ENCODE results near the gene ZNHIT1. TPM values are rescaled to one million over a fixed set of nuclear protein-coding genes. Genes with fewer than 3 reads are reported as not detected.
"Not testable (repeated sequence)": the region's sequence is repeated elsewhere in the genome, so short reads cannot be mapped to it uniquely, and the experiment has no call there.

Gene ZNHIT1
- total RNA-seq, 1 donor from 2014 or later = 115 TPM

DNA sequence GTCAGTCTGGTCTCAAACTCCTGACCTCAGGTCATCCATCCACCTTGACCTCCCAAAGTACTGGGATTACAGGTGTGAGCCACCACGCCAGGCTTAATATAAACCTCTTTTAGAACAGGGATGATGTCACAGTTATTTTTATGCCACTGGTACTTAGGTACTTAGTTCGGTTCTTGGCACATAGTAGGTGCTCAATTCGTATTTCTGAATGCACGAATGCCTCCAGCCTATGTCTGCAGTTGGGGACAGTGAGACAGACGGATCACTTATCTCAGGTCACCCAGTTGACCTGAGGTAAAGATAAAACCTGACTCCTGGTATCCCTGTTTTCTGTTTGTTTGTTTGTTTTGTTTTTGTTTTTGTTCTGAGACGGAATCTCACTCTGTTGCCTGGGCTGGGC lies 31.8 kb upstream of the ZNHIT1 start:
- DNase-seq (ENCODE audit: low spot score) = no peak

DNA sequence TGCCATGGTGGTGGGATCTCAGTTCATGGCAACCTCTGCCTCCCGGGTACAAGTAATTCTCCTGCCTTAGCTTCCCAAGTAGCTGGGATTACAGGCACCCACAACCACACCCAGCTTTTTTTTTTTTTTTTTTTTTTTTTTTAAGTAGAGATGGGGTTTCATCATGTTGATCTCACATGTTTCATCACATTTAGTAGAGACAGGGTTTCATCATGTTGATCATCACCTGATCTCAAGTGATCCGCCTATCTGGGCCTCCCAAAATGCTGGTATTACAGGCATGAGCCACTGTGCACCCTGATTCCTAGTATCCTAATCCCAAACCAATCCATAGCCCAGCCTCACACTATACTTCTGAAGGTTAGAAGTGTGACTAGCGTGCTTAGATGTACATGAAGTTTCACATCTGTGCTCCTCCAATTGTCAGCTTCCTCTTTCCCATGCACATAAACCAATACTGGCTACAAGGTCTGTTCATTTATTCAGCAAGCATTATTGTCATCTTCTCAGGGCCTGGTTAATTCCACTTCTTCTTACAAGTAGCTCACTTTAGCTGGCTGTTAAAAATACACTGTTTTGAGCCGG lies 31.0 kb upstream of the ZNHIT1 start:
- DNase-seq (ENCODE audit: low spot score) (no peak), ATAC-seq (no peak)

More for the DNA sequence above, 31.8 kb upstream of the ZNHIT1 start:
- ATAC-seq = no peak

DNA sequence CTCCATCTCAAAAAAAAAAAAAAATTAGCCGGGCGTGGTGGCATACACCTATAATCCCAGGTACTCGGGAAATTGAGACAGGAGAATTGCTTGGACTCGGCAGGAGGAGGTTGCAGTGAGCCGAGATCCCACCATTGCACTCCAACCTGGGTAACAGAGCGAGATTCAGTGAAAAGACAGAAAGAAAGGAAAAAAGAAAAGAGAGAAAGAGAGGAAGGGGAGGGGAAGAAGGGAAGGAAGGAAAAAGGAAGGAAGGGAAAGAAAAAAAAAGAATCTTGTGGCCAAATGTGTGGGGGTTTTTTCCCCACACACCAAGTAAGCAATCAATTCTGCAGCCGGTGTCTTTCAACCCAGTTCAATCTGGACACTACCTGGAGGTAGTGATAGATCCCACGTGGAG lies 28.9 kb upstream of the ZNHIT1 start:
- ATAC-seq = no peak
- no peak for DNase-seq (ENCODE audit: low spot score)

DNA sequence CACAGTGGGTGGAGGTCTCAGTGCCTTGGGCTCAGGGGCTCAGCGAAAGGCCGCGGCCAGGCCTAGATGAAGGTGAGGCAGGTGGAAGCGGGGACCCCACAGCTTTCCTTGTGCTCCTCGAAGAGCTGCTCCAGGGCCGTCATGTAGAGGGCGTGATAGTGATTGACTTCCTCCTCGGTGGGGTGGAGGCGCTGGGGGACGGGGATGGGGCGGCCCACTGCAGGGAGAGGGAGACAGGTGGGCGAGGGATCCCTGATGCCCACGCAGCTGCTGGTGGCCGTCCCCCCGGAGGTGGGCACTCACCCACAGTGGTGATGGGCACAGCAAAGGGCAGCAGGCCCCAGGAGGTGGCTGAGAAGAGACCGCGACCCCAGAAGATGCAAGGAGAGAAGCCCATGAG lies 22.1 kb upstream of the ZNHIT1 start:
- DNase-seq (ENCODE audit: low spot score) (no peak), ATAC-seq (no peak)

DNA sequence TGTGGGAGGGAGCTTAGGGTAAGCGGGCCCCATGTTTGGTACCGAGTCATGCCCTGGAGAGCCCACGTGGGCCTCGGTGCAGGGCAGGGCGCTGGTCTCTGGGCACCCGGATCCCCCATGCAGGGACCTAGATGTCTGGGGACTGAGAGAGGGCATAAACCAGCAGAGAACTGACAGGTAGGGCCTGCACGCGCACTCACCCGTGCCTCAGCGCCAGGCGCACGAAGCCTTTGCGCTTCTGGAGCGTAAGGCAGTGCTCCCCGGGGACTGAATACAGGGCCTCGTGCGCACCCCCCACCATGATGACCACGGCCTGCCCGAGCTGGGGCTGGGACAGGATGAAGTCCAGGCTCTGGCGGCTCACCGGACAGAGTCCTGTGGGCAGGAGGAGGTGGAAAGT lies 20.0 kb upstream of the ZNHIT1 start:
- ATAC-seq = no peak
- no peak for DNase-seq (ENCODE audit: low spot score)

DNA sequence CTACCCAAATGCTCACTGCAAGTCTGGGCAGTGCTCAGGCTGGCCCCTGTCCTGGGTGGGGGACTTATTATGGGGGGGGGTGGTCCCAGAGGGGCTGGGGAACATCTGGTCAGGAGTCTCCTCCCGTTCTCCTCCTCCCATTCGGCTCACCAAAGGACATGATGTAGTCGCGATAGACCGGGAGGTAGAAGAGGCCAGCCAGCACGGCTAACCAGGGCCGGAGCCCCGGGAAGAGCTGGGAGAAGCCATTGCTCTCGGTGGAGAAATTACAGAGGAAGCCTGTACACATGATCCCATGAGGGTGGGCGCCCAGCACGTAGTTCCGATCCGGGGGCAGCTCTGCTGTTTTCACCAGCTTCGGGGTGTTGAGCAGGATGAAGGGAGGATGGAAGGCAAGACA lies 19.5 kb upstream of the ZNHIT1 start:
- ATAC-seq = no peak
- DNase-seq (ENCODE audit: low spot score) = no peak

DNA sequence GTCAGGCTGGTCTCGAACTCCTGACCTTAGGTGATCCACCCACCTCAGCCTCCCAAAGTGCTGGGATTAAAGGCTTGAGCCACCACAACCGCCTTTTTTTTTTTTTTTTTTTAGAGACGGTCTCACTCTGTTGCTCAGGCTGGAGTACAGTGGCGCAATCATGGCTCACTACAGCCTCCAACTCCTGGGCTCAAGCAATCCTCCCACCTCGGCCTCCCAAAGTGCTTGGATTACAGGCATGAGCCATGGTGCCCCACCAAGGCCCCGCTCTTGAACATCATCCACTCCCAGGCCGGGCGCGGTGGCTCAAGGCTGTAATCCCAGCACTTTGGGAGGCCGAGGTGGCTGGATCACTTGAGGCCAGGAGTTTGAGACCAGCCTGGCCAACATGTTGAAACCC lies 18.4 kb upstream of the ZNHIT1 start:
- ATAC-seq; DNase-seq (ENCODE audit: low spot score): not testable (repeated sequence)

DNA sequence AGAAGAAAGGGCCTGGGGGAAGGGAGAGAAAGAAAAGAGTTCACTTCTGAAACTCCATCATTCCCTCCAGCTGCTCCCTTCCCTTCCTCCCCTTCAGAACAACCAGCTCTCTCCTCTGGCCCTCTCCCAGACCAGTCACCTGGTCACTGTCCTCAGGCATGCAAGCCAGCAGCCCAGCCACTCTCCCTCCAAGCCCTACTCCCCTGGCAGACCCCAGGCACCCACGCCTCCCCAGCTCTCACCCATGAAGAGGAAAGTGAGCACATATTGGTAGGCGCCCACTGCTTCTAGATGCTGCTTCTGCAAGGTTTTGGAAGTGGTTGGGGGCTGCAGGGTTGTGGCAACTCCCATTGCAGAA lies 17.5 kb upstream of the ZNHIT1 start:
- peak; percentile 67 for ATAC-seq
- DNase-seq (ENCODE audit: low spot score) = no peak

DNA sequence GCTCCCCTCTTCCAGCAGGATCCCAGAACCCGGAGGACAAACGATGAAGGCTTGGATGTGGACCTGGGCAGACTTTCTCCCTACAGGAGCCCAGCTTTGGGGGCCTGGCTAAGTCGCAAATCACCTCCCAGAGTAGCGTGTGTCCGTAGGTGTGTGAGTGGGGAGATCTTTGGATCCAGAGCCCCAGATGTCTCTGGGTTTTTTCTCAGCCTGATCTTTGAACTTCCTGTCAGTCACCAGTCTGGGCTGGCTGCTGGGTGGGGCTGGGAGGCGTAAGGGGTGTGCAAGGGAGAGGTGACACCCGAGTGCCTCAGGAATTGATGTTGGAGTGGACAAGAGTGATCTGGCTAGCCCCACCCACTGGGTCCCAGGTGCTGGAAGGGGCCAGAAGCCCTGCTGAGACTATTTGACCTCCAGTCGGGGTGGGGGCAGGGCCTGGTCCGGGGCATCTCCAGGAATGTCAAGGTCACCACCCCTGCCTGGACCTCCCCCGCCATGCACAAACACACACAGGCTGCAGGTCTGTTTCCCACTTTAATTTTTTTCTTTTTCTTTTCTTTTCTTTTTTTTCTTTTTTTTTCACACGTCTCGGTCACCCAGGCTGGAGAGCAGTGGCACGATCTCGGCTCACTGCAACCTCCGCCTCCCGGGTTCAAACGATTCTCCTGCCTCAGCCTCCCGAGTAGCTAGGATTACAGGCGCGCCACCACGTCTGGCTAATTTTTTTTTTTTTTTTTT lies 16.9 kb upstream of the ZNHIT1 start, which contains the start of gene MOGAT3:
Gene MOGAT3, minus strand, starts transcription at position 175 of the 738 bp plus-strand sequence. CDS start 182 bp downstream, outside the sequence.
- peak; percentile 78 for ATAC-seq
- DNase-seq (ENCODE audit: low spot score) = peak; percentile 78

DNA sequence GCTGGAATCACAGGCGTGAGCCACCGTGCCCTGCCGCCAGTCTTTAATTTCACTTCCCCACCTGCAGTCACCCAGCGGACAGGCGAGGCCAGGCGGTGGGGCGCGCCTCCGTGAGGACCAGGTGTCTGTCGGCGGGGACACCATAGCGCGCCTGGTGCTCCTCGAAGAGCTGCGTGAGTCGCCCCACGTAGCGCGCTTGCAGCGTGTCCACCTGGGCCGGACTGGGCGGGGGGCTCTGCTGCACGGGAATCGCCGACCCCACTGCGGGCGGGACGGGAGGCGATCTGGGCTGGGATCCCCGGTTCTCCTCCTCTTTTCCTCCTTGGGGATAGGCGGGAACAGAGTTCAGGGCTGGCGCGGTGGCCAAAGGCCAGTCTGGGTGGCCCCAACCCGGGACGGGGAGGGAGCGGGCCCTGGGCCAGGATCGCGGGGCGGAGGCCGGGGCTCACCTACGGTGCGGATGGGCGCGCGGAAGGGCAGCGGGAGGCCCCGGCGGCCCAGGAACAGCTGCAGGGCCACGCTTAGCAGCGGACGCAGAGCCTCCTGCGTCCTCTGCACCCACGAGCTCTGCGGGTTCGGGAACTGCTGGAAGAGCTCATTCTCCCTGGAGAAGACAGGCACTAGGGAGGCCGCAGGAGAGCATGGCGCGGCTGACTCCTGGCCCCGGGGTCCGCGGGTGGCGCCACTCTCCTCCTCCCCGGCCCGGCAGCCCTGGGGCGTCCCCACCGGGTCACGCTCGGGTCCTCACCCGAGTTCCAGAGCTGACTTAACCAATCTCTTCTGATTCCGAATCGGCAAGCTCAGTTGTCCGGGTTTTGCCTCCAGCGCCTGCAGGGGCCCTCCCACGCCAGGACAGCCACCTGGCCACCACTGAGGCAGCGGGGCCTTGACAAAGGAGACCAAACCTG lies 16.0 kb upstream of the ZNHIT1 start:
- DNase-seq (ENCODE audit: low spot score) = peak; percentile 82
- ATAC-seq = peak; percentile 82

DNA sequence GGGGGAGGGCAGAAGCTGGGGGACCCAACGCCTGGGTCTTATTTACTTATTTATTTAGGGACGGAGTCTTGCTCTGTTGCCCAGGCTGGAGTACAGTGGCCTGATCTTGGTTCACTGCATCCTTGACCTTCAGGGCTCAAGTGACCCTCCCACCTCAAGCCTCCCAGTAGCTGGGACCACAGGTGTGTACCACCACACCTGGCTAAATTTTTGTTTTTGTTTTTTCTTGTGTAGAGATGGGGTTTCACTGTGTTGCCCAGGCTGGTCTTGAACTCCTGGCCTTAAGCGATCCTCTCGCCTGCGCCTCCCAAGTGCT lies 15.4 kb upstream of the ZNHIT1 start:
- ATAC-seq = no peak
- no peak for DNase-seq (ENCODE audit: low spot score)

DNA sequence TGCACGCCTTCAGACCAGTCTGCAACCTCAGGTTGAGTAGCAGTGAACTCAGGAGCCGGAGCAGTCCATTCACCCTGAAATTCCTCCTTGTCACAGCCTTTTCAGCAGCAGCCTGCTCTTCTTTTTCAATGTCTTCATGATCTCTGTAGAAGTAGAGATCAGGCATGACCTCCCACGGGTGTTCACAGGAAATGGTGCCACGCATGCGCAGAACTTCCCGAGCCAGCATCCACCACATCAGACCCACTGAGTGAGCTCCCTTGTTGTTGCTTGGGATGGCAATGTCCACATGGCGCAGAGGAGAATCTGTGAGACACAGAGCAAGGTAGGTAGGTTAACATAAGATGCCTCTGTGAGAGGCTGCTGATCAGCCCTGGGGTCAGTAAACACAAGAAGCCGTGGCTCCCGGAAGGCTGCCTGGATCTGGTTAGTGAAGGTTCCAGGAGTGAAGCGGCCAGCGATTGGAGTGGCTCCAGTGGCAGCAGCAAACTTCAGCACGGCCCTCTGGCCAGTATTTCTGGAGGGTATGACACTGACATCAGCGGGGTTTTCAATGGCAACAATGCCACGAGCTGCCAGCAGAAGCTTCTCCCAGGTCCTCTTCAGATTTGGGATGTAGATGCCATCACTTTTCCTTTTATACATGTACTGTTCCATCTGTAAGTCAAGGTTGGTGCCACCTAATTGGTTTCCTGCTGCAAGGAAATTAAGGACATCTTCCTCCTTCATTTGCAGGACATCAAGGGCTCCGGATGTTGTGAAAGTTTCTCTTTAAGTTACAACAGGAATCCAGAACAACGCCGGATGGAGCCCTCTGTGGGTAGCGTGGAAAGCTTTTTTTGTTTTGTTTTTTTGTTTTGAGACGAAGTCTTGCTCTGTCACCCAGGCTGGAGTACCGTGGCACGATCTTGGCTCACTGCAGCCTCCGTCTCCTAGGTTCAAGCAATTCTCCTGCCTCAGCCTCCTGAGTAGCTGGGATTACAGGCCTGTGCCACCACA lies 13.9 kb upstream of the ZNHIT1 start:
- not testable (repeated sequence) for DNase-seq (ENCODE audit: low spot score); ATAC-seq

DNA sequence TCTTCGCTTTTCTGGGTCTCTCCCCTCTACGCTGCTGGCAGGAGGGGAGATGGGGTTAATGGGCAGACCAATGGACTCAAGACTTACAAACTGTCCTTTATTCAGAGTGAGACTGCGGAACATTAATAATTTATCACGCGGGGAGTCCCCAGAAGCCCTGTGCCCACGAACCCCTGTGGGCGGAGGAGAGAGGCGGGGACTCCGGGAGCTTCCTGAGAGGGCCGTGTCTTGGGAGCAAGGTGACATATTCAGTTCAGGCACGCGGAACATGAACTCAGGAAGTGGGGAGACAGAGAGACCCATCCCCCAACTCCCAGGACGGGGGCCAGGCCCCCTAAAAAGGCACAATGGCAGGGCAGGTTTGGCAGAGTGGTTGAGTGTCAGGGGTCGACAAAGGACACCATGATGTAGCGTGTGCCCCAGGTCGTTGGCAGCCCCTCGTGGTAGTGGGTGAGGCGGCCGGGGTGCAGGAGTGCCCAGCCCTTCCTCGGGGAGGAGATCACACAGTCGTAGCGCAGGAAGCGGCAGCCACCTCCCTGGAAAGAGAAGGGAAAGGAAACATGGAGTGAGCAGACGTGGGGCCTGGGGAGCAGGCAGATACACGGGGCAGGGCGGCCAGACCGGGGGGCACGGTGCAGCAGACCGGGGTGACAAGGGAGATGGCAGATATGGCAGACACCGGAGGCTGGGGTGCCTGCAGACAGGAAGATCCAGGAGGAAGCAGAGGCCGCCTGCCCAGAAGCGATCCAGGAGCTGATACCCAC lies 11.9 kb upstream of the ZNHIT1 start:
- DNase-seq (ENCODE audit: low spot score) = no peak
- no peak for ATAC-seq

DNA sequence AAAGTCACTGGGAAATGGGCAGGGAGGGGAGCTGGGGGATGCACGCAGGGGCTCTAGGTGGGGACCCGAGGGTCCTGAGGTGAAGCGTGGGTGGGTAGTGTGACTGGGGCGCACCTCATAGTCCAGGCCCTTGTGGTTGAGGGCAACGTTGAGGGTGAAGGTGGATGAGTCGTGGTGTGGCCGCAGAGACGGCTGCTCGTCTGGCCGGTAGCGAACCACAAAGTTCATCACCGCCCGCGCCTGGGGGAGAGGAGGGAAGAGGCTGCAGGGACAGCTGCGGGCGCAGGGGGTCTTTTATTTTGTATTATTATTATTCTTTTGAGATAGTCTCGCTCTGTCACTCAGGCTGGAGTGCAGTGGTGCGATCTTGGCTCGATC lies 11.3 kb upstream of the ZNHIT1 start:
- DNase-seq (ENCODE audit: low spot score) = no peak
- no peak for ATAC-seq

DNA sequence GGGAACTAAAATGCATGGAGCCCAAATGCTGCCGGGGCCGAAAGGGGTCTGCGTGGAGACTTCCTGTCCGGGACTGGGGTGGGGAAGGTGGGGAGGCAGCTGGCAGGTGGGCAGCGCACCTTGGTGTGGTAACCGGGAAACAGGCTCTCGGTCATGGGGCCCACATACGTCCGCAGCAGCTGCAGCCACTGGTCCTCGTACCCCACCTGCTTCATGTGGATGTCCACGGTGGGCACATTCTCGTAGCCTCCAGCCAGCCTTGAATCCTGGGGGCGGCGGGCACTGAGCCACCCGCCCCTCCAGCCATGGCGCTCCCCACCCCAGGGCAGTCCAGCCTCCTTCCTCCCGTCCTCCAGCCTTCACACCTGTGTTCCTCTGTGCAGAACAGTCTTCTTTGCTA lies 10.5 kb upstream of the ZNHIT1 start:
- DNase-seq (ENCODE audit: low spot score) (no peak), ATAC-seq (no peak)

DNA sequence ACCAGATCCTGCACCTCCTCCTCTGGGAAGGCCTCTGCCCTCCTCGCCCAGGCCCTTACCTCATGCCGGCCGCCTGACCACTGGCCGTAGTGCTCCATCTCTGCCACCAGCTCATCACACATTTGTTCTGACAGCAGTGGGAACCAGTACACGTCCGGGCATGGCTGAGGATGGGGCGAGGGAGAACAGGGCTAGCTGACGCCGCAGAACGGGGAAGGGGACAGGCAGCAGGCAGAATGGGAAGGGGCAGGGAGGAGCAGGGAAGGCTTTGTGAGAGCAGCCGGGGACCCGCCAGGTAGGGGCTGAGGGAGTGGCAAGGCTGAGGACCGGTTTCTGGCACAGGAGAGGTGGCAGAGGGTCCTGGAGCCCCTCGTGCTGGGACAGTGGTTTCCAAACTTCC lies 9.2 kb upstream of the ZNHIT1 start:
- ATAC-seq (no peak), DNase-seq (ENCODE audit: low spot score) (no peak)

DNA sequence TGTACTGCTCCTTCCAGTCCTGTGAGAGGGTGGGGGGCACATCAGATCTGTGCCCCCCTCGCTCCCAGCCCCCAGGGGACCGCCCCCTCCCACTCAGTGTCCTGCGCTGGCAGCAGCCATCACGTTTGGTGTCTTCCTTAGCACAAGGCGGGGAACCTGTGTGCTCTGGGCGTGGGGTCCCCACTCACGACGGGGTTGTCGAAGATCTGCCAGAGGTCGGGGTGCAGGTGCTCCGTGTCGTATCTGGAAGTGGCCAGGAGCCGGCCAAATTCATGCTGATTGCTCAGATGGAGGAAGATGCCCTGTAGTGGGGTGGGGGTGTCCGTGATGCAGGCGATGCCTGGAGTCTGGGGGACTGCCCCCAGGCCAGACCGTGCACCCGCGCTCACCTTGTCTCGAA lies 7.8 kb upstream of the ZNHIT1 start:
- no peak for DNase-seq (ENCODE audit: low spot score)
- ATAC-seq = no peak

DNA sequence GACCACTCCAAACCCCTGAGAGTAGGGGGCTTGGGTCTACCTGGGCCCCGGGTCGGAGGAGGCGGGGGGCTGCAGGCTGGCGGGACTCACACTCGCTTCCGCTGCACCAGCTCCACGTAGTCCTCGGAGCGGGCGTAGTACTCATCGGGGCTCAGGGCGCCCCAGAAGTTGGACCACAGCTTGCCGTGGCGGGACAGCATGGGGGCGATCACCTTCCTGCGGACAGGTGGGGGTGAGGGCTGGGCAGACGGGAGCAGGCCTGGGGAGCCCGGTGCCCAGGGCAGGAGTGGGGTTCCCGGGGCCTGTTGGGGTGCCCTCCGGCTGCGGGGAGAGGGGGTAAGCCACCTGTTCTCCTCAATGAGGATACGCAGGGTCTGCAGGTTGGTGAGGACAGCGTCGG lies 6.5 kb upstream of the ZNHIT1 start:
- no peak for ATAC-seq
- DNase-seq (ENCODE audit: low spot score) = no peak

DNA sequence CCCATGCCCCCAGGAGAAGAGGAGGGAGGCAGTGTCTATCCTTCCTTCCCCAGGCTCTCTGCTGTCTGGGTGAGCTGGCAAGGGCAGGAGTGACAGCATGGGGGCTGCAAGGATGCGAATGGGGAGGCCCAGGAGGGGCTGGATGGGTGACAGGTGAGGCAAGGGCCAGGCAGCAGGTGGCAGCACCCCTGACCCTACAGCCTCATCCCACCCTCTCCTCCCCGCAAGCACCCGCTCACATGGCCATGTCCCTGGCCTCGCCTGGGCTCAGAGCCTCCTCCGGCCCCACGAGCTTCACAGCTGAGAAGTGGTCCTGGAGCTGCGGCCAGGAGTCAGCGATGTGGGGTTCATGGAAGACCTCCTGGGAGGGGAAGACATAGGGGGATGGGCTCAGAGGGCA lies 6.0 kb upstream of the ZNHIT1 start:
- DNase-seq (ENCODE audit: low spot score) (no peak), ATAC-seq (no peak)
